ENCODE results near the gene MSN. TPM values are rescaled to one million over a fixed set of nuclear protein-coding genes. Genes with fewer than 3 reads are reported as not detected.
A peak's percentile ranks its signal among the peaks of the same experiment; 100 is the strongest.

The MSN gene
- total RNA-seq, 2 donors from 2014 or later = 125 to 256 TPM

DNA sequence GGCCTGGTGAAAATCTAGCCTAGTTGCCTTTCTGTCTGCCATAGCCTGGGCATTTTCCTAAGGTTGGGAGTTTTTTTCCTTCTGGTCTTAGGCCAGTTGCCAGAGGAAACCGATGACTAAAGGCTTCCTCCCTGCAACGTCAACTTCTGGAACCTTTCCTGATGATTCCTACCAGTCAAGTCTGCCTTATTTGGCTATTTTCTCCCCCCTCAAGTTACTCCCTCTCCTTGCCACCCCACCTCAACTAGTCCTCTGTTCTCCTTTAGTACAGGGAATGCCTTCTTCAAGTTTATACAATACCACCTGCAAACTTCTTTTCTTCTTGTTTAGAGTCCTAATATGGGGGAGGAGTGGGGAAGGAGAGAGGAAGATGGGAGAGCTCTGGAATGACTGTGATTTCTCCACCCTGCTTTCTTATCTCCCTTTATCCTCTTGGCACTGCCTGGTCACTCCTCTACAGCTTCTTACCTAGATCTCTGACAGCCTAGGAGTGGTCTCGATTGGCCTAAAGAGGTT is 10.6 kb downstream of the MSN start:
- Histone ChIP-seq H3K9me3 (no peaks in the 10 kb centered on the region), H3K4me1 (peaks cover 0 to 84% of the 10 kb centered on the region in 2 donors), H3K27ac (peak overlapping the region; percentile 81 to 99), H3K36me3 (no peaks in the 10 kb centered on the region), H3K4me3 (no peak overlapping the region), H3K27me3 (no peaks in the 10 kb centered on the region)
- TF ChIP-seq, protein P1, sequence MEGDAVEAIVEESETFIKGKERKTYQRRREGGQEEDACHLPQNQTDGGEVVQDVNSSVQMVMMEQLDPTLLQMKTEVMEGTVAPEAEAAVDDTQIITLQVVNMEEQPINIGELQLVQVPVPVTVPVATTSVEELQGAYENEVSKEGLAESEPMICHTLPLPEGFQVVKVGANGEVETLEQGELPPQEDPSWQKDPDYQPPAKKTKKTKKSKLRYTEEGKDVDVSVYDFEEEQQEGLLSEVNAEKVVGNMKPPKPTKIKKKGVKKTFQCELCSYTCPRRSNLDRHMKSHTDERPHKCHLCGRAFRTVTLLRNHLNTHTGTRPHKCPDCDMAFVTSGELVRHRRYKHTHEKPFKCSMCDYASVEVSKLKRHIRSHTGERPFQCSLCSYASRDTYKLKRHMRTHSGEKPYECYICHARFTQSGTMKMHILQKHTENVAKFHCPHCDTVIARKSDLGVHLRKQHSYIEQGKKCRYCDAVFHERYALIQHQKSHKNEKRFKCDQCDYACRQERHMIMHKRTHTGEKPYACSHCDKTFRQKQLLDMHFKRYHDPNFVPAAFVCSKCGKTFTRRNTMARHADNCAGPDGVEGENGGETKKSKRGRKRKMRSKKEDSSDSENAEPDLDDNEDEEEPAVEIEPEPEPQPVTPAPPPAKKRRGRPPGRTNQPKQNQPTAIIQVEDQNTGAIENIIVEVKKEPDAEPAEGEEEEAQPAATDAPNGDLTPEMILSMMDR (IDR thresholded peaks at IDR 0.05) = no peak
- DNase-seq (ENCODE audit: low spot score) = peak; percentile 71

DNA sequence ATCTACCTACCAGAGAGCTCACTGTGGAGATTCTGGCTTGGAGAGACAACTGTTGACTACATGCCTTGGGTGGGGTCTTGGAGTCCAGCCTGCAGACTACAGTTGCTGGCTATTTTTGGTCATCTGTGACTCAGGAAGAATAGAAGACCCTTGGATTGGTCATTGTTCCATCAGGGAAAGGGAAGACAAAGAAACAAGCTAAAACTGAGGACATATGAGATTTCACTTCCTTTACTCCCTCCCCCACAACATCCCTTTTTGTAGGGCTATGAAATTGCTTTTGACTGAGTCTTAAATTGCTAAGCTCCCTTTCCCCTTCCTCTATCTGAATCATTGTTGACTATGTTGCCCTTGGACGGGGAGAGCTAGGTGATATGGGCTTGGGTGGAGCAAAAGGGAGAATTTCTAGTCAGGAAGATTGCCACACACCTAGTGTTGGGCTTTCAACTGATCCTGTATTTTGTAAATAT is 11.7 kb downstream of the MSN start:
- TF ChIP-seq, protein P1 (IDR thresholded peaks at IDR 0.05) = no peak
- DNase-seq (ENCODE audit: low spot score) = no peak
- Histone ChIP-seq H3K27ac (peak overlapping the region; percentile 81 to 99), H3K36me3 (no peaks in the 10 kb centered on the region), H3K27me3 (no peaks in the 10 kb centered on the region), H3K4me3 (no peak overlapping the region), H3K4me1 (peaks cover 0 to 79% of the 10 kb centered on the region in 2 donors), H3K9me3 (no peaks in the 10 kb centered on the region)

GRCh38 chrX:65681810-65682209 is 14.4 kb downstream of the MSN start:
- Histone ChIP-seq H3K27me3 (no peaks in the 10 kb centered on the region), H3K36me3 (no peaks in the 10 kb centered on the region), H3K27ac (peak overlapping the region in 1 of 2 donors; percentile 4), H3K4me3 (no peak overlapping the region), H3K9me3 (no peaks in the 10 kb centered on the region), H3K4me1 (peaks cover 0 to 75% of the 10 kb centered on the region in 2 donors)
- no peak for DNase-seq (ENCODE audit: low spot score)
- TF ChIP-seq, protein P1 (IDR thresholded peaks at IDR 0.05) = no peak

GRCh38 chrX:65685112-65685511 is 17.7 kb downstream of the MSN start:
- Histone ChIP-seq H3K27ac (no peak overlapping the region), H3K36me3 (no peaks in the 10 kb centered on the region), H3K27me3 (no peaks in the 10 kb centered on the region), H3K4me1 (peaks cover 0 to 75% of the 10 kb centered on the region in 2 donors), H3K4me3 (no peak overlapping the region), H3K9me3 (no peaks in the 10 kb centered on the region)
- TF ChIP-seq, protein P1 (IDR thresholded peaks at IDR 0.05) = no peak
- DNase-seq (ENCODE audit: low spot score) = no peak

DNA sequence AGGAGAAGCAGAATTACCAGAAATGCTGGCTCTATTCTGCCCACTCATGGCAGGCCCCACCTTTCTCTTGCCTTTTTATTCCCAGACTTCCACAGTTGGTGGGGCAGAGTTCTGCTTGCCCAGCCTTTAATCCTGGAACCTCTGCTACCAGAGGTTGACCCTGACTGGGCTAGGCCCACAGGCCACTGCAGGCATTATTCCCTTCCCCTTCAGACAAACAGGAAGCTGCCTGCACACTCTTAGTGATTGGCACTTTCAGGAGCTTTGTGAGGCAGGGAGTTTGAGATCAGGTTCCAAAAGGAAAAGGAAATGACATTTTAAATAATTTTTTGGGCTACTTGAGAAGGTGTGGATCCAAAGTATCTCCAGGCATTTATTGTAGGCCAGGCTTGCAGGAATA is 18.8 kb downstream of the MSN start:
- no peaks in the 10 kb centered on the region for H3K36me3 ChIP-seq
- TF ChIP-seq, protein P1 (IDR thresholded peaks at IDR 0.05) = no peak
- H3K4me1 ChIP-seq = peaks cover 0 to 80% of the 10 kb centered on the region in 2 donors
- H3K27me3 ChIP-seq = no peaks in the 10 kb centered on the region
- peak overlapping the region in 1 of 2 donors; percentile 11 for H3K27ac ChIP-seq
- no peak overlapping the region for H3K4me3 ChIP-seq
- no peaks in the 10 kb centered on the region for H3K9me3 ChIP-seq
- no peak for DNase-seq (ENCODE audit: low spot score)

- no peak for DNase-seq (ENCODE audit: low spot score)
- Histone ChIP-seq H3K4me1 (peaks cover 0 to 83% of the 10 kb centered on the region in 2 donors), H3K4me3 (no peak overlapping the region), H3K27ac (peak overlapping the region; percentile 22 to 74), H3K27me3 (no peaks in the 10 kb centered on the region), H3K9me3 (no peaks in the 10 kb centered on the region), H3K36me3 (no peaks in the 10 kb centered on the region)
- TF ChIP-seq, protein P1 (IDR thresholded peaks at IDR 0.05) = no peak
Observed at GRCh38 chrX:65687367-65687766, 19.9 kb downstream of the MSN start.

All from right atrium auricular region (tissue), 2 donors.